HG02885 (cell line): ENCODE measurements around the gene RAB3GAP1.
A peak's percentile ranks its signal among the peaks of the same experiment; 100 is the strongest.
"Not testable (repeated sequence)": the region's sequence is repeated elsewhere in the genome, so short reads cannot be mapped to it uniquely, and the experiment has no call there.

Source experiments
- ATAC-seq: cut with Tn5 transposase; IDR thresholded peaks from one replicate; pipeline ENCODE4 v1.9.1; 2021; ENCODE audit warnings: mild to moderate bottlenecking; ENCODE audit not compliant: unreplicated experiment, poor library complexity

The RAB3GAP1 gene

DNA sequence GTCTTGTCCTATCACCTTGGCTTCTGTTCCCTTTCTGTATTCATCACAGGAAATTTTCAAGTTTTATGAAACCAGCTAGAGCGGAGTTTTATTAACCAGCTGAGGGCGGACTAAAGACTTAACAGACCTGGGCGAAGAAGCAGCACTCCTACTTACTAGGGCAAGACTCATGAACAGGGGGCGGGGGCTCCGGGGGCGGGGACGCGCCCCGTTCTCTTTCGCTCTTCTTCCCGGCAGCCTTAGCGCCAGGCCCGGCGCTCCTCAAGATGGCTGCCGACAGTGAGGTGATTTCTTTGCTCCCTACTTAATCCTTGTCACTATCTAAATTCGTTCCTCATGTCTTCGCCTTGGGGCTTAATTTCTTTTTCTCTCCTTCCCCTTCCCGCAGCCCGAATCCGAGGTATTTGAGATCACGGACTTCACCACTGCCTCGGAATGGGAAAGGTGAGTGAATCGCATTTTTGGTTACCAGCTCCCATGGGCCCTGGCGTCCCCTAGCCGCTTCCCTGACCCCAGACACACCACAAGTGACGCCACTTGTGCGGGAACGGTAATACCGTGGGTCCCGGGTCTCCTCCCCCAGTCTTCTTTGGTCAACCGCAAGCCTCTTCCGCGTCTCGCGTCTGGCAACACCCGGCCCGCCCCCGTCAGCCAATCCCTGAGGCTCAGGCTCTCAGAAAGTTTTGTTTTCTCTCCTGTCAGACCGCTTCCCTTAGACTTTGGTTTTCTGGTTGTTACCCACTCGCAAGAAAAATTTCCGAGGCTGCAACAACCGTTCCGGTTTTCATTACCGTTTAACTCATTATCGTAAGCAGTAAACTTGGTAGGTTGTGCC lies at the start of gene RAB3GAP1:
Gene RAB3GAP1, plus strand, starts transcription at position 251 of the 835 bp plus-strand sequence. Its CDS starts 16 bp downstream, at position 267.
- peak; percentile 81 for ATAC-seq

DNA sequence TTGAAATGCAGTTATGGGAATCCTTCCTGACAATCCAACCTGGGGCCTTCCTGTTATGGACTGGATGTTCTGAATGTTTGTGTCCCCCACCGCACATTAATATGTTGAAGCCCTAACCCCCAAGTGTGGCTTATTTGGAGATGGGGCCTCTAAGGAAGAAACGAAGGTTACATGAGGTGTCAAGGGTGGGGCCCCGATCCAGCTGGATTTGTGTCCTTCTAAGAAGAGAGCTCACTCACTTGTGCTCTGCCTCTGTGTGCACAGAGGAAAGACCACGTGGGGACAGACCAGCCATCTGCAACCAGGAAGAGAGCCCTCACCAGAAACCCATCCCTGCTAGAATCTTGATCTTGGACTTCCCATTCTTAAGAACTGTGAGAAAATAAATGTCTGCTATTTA lies 49.3 kb upstream of the RAB3GAP1 start:
- no peak for ATAC-seq

DNA sequence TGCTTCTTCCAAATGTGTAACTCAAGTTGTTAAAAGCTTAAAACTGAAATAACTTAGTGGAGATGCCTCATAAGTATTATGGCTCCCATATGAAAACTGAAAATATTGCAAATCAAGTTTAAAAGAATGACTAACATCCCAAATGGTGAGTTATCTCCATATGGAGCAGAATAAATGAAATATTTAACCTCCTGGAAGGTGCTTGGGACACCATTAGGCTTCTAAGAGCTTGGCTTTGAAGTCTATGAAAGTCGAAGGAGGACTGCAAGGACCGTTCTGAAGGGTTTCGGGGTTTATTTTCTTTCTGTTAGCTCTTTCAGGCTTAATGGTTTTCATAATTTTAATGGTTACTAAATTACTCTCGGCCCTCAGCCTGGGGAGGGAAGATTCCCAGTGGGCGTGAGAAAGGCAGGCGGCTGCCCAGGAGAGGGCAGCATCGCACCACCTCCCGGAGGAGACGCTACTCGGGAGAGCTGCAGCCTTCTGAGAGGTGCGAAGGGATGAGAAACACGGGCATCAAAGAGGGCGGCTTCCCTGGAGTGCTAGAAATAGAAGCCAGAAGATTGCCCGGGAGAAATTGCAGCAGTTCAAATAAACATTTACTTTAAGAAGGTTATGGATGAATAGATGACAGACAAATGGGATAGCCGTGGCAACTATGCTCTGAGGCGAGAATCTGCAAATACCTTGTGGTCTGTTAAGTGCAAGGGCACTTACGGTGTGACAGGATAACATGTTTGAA lies 47.9 kb upstream of the RAB3GAP1 start:
- ATAC-seq = peak; percentile 87

DNA sequence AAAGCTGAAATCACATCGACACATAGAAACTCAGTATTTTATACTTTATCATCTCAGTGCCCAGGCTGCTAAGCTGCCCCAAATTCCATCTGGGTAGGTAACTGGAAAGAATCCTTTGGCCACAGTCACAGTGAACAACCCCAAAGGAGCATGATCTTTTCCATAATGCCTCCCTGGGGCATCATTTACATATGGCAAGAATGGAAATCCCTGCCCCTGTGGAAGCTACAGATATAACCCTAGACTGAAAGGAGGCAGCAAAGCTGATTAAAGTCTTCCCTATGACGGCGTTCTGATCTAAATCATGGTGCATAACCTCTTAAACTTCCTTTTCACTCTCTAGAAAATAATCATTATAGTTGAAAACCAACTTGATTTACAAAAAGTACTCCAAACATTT lies 46.3 kb upstream of the RAB3GAP1 start:
- no peak for ATAC-seq

DNA sequence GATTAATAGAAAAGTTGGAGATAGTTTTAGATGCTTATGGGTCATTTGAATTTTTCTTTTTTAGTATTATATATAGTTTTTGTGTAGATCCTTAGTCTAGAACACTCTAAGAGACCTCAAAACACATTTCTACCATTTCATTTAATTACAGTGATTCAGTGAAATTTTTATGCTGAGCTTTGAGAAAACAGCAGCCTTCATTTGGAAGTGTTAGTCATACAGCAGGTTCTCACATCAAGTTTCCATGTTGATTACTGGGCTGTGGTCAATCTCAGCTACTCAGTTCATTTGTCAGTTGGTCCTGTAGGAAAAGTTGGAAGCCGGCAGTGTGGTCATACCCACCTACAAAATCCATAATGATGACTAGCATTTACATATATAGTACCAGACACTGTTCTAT lies 42.8 kb upstream of the RAB3GAP1 start:
- ATAC-seq = no peak

DNA sequence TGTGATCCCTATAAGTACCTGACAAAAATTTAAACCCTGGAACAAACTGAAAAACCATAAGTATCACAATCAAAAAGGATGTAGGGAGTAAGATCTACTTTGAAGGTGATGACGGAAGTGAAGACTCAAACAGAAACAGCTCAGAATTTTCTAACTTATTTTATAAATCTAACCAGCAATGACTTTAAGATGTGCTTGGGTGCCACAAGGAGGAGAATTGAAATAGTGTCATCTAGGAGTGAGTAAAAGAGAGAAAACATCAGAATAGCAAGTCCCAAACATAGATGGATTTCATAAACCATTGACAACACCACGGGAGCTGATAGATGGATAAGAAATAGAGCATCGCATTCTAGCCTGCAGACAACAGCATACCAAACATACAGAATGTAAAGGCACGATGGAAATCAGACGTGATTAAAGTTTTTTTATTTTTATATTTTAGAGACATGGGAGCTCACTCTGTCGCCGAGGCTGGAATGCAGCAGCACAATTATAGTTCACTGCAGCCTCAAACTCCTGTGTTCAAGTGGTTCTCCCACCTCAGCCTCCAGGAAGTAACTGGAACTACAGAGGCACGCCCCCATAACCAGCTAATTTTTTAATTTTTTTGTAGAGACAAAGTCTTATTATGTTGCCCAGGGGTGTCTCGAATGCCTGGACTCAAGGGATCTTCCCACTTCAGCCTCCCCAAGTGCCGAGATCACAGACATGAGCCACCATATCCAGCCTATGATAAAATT lies 41.7 kb upstream of the RAB3GAP1 start:
- no peak for ATAC-seq

DNA sequence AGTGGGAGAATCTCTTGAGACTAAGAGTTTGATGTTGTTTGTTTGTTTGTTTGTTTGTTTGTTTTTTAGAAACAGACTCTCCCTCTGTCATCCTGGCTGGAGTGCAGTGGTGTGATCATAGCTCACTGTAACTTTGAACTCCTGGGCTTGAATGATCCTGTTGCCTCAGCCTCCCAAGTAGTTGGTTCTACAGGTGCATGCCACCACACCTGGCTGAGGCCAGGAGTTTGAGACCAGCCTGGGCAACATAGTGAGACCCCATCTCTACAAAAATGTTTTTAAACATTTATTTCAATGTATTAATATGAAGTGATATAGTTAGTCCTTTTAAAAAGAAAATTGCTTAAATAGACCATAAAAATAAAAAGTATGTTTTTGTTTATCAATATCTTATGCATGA lies 40.5 kb upstream of the RAB3GAP1 start:
- no peak for ATAC-seq

DNA sequence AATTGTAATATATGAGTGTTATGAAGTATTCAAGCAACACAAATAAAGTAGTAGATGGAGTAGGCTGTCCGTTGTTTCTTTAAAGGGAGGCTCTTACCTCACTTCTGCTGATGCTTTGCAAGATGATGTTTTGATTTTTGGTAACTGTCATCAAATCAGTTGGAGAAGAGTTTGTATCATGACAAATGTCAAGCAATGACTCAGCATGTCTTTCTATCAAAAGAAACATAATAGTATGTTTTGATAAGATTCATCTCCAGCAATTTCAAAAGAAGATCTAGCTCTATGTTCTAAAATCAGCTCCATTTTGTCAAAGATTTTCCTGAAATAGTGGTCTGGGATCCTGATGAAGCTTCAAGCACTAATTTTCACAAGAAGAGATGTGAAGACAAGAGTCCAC lies 30.5 kb upstream of the RAB3GAP1 start:
- no peak for ATAC-seq

DNA sequence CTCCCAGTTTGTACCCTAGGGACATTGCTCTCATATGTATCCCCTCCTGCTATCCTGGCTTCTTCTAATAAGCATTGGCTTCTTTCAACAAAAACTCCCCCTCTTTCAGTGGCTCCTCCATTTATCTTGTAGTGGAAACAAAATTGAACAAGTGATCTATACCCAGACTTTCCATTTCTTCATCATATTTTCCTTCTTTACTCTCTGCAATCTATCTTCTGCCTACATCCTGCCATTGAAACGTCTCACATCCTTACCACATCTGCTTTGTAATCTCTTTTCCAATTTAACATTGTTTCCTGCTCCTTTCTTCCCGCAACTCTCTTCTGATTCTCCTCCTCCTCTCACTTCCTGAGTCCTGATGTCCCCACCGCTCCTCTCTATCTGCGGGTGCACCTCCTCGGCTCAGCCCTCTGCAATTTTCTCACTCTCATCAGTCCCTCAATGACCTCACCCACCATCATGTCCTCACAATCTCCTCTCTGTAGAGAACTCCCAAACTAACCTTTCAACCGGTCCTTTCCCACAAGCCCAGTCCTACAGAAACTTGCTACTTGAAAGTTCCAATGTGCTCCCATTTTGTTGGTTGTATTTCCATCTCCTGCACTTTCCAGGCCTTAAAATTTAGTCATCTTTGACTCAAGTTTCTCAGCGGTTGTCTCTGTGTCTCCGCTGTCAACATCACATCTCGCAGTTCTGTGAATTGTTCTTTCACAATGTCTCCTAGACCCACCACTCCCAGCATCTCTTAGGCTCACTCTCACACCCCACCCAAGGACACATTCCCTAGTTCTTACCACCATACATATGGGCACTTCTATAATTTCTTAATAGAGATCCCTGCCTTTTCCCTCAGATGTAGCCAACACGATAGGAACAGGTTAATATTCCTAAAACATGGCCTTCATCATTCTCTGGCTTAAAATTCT lies 28.9 kb upstream of the RAB3GAP1 start:
- ATAC-seq = no peak

DNA sequence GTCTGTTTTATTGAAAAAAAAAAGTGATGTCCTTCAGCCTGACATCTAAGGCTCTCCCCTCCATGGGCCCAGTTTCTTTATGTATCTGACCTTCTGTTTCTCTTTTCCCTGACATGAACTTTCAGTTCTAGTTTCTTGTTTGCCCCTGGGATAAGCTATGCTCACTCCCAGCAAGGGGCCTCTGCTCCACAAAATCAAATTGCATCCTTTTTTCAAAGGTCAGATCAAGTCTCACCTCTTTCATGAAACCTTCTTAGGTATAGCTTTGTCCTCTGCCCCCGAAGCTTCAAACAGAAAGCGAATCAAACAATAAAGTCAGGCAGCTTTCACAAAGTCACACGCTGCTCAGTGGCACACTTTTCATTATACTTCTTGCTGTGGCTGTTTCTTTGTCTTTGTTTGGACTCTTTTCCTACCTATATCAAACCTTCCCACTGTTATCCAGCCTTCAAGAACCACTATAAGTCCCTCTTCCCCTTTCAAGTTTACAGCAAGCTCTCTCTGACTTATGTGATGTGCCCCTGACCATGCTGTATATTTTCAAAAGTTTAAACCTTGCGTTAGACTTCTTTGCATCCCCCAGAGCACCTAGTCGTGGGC lies 28.1 kb upstream of the RAB3GAP1 start:
- no peak for ATAC-seq

DNA sequence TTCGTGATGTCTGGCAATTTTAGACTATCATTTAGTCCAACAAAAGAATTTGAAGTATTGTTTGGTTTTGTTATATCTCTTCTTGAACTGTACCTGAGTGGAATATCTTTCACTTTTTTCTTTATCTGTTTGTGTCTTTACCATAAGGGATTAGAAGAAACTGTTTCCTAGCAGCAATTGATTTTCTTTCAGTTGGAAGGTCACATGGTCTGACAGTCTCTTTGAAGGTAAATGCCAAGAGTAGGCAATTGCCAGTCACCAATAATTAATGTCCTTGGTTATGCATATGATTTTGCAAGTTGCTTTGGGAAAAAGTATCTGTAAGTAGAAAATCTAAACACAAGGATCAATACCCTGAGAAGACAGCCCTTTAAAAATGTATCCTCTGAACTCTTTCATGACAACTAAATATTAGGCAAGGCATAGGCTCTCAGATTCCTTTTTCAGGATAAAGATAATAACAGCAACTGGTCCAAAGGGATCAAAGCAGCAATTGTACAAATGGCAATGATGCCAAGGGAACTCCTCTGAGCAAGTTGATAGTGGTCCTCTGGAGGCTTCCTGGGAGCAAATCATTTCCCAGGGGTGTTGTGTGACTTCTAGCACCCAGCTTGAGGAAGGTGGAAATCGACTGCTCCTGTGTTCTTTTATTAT lies 22.5 kb upstream of the RAB3GAP1 start:
- ATAC-seq = no peak

DNA sequence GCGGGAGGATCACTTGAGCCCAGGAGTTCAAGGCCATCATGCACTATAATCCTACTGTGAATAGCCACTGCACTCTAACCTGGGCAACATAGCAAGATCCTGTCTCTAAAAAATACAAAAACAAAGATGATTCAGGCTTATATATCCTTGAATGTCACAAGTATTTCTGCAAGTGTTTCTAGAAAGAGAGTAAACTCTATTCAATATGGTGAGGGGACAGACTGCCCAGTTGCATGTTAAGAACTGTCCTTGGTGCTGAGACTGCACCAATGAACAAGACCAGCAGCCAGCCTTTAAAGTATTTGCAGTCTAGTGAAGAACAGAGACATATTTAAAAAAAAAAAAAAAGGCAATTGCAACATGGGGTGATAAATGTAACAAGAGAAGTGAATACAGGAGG lies 21.3 kb upstream of the RAB3GAP1 start:
- ATAC-seq = no peak

DNA sequence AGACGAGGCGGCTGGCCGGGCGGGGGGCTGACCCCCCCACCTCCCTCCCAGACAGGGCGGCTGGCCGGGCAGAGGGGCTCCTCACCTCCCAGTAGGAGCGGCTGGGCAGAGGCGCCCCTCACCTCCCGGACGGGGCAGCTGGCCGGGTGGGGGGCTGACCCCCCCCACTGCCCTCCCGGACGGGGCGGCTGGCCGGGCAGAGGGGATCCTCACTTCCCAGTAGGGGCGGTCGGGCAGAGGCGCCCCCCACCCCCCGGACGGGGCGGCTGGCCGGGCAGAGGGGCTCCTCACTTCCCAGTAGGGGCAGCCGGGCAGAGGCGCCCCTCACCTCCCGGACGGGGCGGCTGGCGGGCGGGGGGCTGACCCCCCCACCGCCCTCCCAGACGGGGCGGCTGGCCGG lies 18.9 kb upstream of the RAB3GAP1 start:
- not testable (repeated sequence) for ATAC-seq

DNA sequence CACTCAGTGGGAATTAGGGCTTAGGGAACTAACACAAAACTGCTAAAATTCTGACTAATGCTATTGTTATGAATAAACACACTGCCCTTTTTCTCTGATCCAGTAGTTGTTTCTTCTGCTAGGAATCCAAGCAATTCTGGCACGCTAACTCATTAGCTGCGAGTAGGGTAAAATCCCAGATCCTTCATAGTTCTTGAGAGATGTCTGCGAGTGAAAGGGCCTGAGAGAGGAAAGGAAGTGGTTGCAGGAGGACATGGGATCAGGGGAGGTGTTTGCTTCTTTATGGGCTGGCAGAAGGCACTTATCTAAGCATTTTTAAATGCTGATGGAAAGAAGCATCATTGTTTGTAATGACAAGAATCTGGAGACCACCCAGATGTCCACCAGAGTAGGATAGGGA lies 14.3 kb upstream of the RAB3GAP1 start:
- ATAC-seq = no peak

DNA sequence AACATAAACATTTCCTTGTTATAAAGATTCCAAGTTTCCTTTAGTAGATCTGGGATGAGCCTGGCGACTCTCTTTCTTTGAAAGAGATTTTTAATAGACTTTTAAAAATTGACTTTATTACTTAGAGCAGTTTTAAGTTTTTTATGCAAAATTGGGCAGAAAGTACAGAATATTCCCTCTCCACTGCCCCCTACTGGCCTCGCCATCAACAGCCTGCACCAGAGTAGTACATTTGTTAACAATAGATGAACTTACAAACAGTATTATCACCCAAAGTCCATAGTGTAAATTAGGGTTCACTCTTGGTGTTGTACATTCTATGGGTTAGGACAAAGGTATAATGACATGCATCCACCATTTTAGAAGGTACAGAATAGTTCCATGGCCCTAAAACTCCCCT lies 8.7 kb upstream of the RAB3GAP1 start:
- ATAC-seq = no peak

DNA sequence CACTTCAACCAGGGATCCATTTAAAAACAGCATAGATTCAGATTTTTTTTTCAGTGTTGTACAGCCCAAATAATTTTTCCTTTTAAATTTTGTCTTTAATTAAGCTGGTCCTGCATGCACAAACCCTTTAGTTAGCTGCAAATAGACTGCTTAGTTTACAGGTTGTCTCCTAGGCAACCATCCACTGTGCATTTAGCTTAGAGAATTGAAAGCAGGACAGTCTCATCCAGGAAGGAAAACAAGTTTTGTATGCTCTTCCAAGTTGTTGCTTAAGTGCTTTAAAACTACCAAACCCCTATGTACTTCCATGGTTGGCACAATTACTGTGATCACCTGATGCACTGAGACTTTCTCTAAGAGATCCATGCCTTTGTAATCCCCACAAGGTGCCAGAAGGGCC lies 4.8 kb upstream of the RAB3GAP1 start, which contains the start of gene MAP3K19:
Gene MAP3K19, minus strand, starts transcription at position 148 of the 400 bp plus-strand sequence. CDS start 22,800 bp downstream, outside the sequence.
- ATAC-seq = no peak

DNA sequence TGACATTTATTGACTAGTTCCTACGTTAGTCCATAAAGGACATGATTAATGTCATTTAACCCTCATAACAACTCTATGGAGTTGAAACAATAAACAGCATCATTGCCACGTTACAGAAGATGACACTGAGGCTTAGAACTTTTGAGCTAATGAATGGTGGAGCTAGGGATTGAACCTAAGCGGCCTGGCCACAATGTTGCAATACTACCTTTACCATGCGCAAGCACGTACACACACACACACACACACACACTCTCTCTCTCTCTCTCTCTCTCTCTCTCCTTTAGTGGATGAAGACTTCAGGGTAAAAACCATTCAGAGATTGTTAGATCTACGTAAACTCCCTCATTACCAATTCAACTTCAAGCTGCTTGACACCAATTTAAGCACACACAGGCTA lies 4.0 kb upstream of the RAB3GAP1 start:
- no peak for ATAC-seq

DNA sequence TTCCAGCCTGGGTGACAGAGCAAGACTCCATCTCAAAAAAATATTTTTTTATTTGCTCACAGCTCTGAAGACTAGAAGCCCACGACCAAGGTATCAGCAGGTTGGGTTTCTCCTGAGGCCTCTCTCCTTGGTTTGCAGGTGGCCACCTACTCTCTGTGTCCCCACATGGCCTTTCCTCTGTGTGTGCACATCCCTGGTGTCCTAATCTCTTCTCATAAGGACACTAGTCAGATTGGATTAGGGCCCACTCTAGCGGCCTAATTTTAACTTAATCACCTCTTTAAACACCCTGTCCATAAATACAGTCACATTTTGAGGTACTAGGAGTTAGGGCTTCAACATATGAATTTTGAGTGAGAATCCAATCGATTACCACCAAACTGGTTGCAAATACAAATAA lies 2.0 kb upstream of the RAB3GAP1 start:
- no peak for ATAC-seq

DNA sequence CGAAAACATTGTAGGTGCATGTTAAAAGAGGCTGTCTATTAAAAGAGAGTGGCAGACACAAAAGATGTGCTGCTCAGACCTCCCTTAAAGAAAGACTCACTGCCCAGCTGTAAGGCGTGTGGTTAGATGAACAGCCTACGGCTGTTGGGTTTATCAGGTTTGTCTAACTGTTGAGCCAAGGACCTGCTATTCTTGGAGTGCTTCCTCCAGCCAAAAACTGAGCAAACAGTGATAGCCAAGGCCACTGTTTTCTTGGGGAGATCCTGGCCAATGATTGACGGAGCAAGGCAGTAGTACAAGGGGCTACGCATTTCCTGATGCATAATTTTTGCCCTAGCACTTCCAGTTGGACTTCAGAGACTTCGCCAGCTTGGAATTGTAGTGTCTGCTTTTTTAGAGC lies 1.4 kb upstream of the RAB3GAP1 start:
- ATAC-seq = no peak
